Measurements from ENCODE around the gene DHRS3. TPM values are rescaled to one million over a fixed set of nuclear protein-coding genes. Genes with fewer than 3 reads are reported as not detected.

Gene DHRS3
- total and polyA plus RNA-seq, 2 of the 13 experiments (the other 11 are each of a cell fraction or from before 2014, with no cell fraction given): 48.5 to 90.5 TPM

- POLR2A ChIA-PET: no interaction called here
Observed at GRCh38 chr1:12661606-12662219, 43.7 kb upstream of the DHRS3 start.

More at GRCh38 chr1:12661606-12662219, 43.7 kb upstream of the DHRS3 start:
- Histone ChIP-seq H2AFZ (ENCODE audit: low read length) (no peak overlapping the region), H3K36me3 (replicated peaks in 1 of 2; ENCODE audit: control insufficient read depth in 1 of 2, insufficient read depth in 2 of 2, low read length in 2 of 2) (no peaks in the 10 kb centered on the region), H3K79me2 (ENCODE audit: insufficient read depth, low read length) (no peaks in the 10 kb centered on the region), H3K9ac (ENCODE audit: insufficient read depth, low read depth, low read length) (no peak overlapping the region), H3K27ac (ENCODE audit: extremely low read length, insufficient read depth, low read length) (no peak overlapping the region), H3K27me3 (ENCODE audit: control insufficient read depth in 1 of 2, insufficient read depth in 2 of 2, low read length in 2 of 2) (peaks cover 2 to 5% of the 10 kb centered on the region in 2 experiments; a peak in 3 of 5 replicates), H3K4me3 (replicated peaks in 1 of 3; ENCODE audit: insufficient read depth in 1 of 3, low read depth in 2 of 3, low read length in 3 of 3) (no peak overlapping the region), H3K4me1 (ENCODE audit: insufficient read depth, low read length) (peaks cover 5% of the 10 kb centered on the region; the same call in 1 of the 2 replicates), H3K9me3 (ENCODE audit: low read length) (no peaks in the 10 kb centered on the region), H4K20me1 (ENCODE audit: insufficient read depth, low read length) (no peaks in the 10 kb centered on the region), H3K4me2 (ENCODE audit: low read depth, low read length) (no peak overlapping the region)
- FAIRE-seq (no peak), DNase-seq (ENCODE audit: low spot score) (no peak), ATAC-seq (no peak)
- CTCF ChIA-PET (ENCODE audit: low intra/inter-chr PET ratio, low total read pairs): no interaction called here
- intact Hi-C loops (cut with micrococcal nuclease; ENCODE audit: unreplicated experiment) (no loop called here), in situ Hi-C loops (cut with HindIII; ENCODE audit: extremely low pct_ligation_motif_present, low pct_unique_long_range_greater_than_20kb) (loop anchor here (25.0 kb wide), 1 partner anchor 549 kb away; no protein-coding TSS in a partner anchor)
- no TSS peak for BruUV-seq (replicated peaks)
- 31% methylated on average over 6 of the region's 6 CpGs for WGBS (ENCODE audit: low lambda C conversion rate)
- no peak for TF ChIP-seq SYNCRIP (IDR thresholded peaks at IDR 0.05; ENCODE audit: insufficient read depth, low read depth, low read length)
- no peak for TF ChIP-seq DMAP1 (CRISPR knock-in tag; IDR thresholded peaks at IDR 0.05)
- TF ChIP-seq CHD2 (IDR thresholded peaks at IDR 0.05; ENCODE audit: low read depth, low read length): no peak
- TF ChIP-seq RFX5 (IDR thresholded peaks at IDR 0.05; ENCODE audit: low read depth, low read length): no peak
- no peak for TF ChIP-seq CREM (IDR thresholded peaks at IDR 0.05)
- no peak for TF ChIP-seq CREM (CRISPR knock-in tag; IDR thresholded peaks at IDR 0.05)
- no peak for TF ChIP-seq E2F1 (CRISPR knock-in tag; IDR thresholded peaks at IDR 0.05)
- no peak for TF ChIP-seq ATF7 (IDR thresholded peaks at IDR 0.05)
- TF ChIP-seq ATF7 (CRISPR knock-in tag; IDR thresholded peaks at IDR 0.05): no peak
- no peak for TF ChIP-seq LRRFIP1 (CRISPR knock-in tag; conservative IDR thresholded peaks at IDR 0.05)
- no peak for TF ChIP-seq RORA (CRISPR knock-in tag; IDR thresholded peaks at IDR 0.05)
